Fibroblast of lung (primary cell): ENCODE measurements around the gene TLR10.

Source experiments
- EZH2 ChIP-seq: IDR thresholded peaks from 2 replicates; pipeline ENCODE4 v1.5.1; 2012; ENCODE audit warnings: low read length, control low read depth, mild to moderate bottlenecking; ENCODE audit errors: missing control alignments
- TF ChIP-seq, protein P1 (sequence below), 2 donors: IDR thresholded peaks in 1 of 2; conservative IDR thresholded peaks in 1 of 2; 1 replicate in 1 of 2; 2 replicates in 1 of 2; pipeline ENCODE4 v1.5.1; 2011 to 2012; ENCODE audit warnings: low read length in 2 of 2, control low read depth in 1 of 2, inconsistent platforms in 1 of 2, low read depth in 1 of 2, mild to moderate bottlenecking in 1 of 2

DNA sequence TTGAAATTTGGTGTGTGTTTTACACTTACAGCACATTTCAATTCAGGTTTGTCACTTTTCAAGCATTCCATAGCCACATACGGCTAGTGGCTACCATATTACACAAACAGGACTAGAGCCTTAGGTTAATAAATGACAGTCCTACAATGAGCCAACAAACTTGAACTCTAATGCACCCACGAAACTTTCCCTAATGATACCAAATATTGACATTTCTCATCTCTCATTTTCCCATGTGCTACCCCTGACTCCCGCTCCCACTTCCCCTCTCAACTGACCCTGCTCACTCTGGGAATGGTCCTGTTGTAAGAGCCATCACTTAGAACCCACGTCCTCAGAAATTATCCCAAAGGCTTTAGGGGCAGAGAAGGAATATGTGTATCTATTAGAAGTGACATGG is 4.9 kb upstream of the TLR10 start:
- TF ChIP-seq, protein P1, sequence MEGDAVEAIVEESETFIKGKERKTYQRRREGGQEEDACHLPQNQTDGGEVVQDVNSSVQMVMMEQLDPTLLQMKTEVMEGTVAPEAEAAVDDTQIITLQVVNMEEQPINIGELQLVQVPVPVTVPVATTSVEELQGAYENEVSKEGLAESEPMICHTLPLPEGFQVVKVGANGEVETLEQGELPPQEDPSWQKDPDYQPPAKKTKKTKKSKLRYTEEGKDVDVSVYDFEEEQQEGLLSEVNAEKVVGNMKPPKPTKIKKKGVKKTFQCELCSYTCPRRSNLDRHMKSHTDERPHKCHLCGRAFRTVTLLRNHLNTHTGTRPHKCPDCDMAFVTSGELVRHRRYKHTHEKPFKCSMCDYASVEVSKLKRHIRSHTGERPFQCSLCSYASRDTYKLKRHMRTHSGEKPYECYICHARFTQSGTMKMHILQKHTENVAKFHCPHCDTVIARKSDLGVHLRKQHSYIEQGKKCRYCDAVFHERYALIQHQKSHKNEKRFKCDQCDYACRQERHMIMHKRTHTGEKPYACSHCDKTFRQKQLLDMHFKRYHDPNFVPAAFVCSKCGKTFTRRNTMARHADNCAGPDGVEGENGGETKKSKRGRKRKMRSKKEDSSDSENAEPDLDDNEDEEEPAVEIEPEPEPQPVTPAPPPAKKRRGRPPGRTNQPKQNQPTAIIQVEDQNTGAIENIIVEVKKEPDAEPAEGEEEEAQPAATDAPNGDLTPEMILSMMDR (conservative IDR thresholded peaks at IDR 0.05 in 1 of 2, IDR thresholded peaks at IDR 0.05 in 1 of 2; ENCODE audit: low read depth in 1 of 2, low read length in 2 of 2) = no peak
- TF ChIP-seq EZH2 = no peak
